Suprapubic skin (tissue), 4 donors: ENCODE data around the gene DBNDD2. TPM values are rescaled to one million over a fixed set of nuclear protein-coding genes. Genes with fewer than 3 reads are reported as not detected.

Source experiments
- DNase-seq, 2 donors: peaks; one replicate each; pipeline ENCODE4 v3.0.0-alpha.2; 2019; ENCODE audit warnings: low spot score in 2 of 2
- H3K27ac ChIP-seq: fragments of 200-600 bp; sonication (generic); one replicate; pipeline ENCODE4 v1.5.1; 2019
- H3K27me3 ChIP-seq: fragments of 200-600 bp; sonication (generic); one replicate; pipeline ENCODE4 v1.5.1; 2019
- H3K36me3 ChIP-seq: fragments of 200-600 bp; sonication (generic); one replicate; pipeline ENCODE4 v1.5.1; 2019
- H3K4me1 ChIP-seq: fragments of 200-600 bp; sonication (generic); one replicate; pipeline ENCODE4 v1.5.1; 2019
- H3K4me3 ChIP-seq: fragments of 200-600 bp; sonication (generic); one replicate; pipeline ENCODE4 v1.5.1; 2019; ENCODE audit warnings: mild to moderate bottlenecking
- H3K9me3 ChIP-seq: fragments of 200-600 bp; sonication (generic); one replicate; pipeline ENCODE4 v1.5.1; 2019
- CTCF ChIP-seq, 2 donors: fragments of 200-600 bp in 1 of 2; fragments of 450-650 bp in 1 of 2; sonication (generic) in 1 of 2; IDR thresholded peaks; one replicate each; pipeline ENCODE4 v1.5.1; 2016 to 2019; ENCODE audit warnings: antibody characterized with exemption in 2 of 2, mild to moderate bottlenecking in 1 of 2, moderate library complexity in 1 of 2
- EP300 ChIP-seq: sonication (generic); formaldehyde crosslinking; IDR thresholded peaks from one replicate; pipeline ENCODE4 v1.6.1; 2017; ENCODE audit warnings: antibody characterized with exemption
- POLR2A ChIP-seq, 2 donors: fragments of 450-650 bp; IDR thresholded peaks; one replicate each; pipeline ENCODE4 v1.6.1; 2017; ENCODE audit warnings: antibody characterized with exemption in 2 of 2, mild to moderate bottlenecking in 2 of 2, moderate library complexity in 2 of 2
- POLR2AphosphoS5 ChIP-seq, 3 donors: sonication (generic); formaldehyde crosslinking; IDR thresholded peaks; one replicate each; pipeline ENCODE4 v1.6.1; 2017; ENCODE audit warnings: antibody characterized with exemption in 3 of 3
- WGBS: methylation state at CpG from one replicate; pipeline ENCODE4 v1.1.5; 2018; 5-methylcytosine and 5-hydroxymethylcytosine counted together
- total RNA-seq, 4 donors: library from RNA; depleted of rRNA; stranded (reverse); fragments of >200 nt; gene quantifications; one replicate each; pipeline ENCODE4 v1.1.0, GENCODE V29; 2016

DBNDD2 gene
- total RNA-seq, 4 donors from 2014 or later: 42.4 to 72.3 (median 49.7) TPM

DNA sequence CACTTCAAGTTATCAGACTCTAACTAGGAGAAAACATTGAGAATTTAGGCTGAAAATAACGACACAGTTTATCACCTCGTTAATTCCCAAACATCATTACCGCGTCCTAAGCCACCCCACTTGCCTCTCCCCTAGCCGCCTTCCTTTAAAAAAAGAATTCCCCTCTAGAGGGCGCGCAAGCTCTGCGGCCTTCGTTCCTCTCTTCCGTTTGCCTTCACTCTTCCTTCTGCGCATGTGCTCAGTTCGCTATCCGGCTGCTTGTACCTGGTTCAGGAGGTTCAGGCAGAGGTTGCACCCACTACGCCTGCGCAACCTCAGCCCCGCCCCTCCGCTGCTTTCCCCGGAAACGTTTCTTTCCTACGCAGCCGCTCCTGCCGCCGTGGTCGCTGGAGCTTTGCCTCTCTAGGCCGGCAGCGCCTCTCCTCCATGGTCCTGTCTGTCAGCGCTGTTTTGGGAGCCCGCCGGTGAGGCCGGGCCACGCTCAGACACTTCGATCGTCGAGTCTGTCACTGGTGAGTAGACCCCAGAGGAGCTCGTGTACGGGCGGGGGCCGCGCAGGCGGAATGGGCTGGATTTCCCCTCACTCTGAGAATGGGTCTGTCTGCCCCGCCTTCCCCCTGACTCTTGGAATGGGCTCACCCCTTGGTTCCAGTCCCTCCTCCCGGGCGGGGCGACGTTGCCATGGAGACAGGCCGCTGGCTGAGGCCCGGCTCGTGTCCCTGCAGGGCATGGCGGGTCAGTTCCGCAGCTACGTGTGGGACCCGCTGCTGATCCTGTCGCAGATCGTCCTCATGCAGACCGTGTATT is 45.1 kb upstream of the DBNDD2 start, which contains the start of gene SYS1:
TSS of gene SYS1 (plus strand) at position 353 of the 807 bp plus-strand sequence. CDS start at position 729, 376 bp downstream.
- peaks cover 47% of the 10 kb centered on the region for H3K4me1 ChIP-seq
- no peaks in the 10 kb centered on the region for H3K27me3 ChIP-seq

GRCh38 chr20:45363611-45364492 is 44.2 kb upstream of the DBNDD2 start:
- TF ChIP-seq EP300 (no peak), CTCF (IDR thresholded peaks at IDR 0.05) (no peak), POLR2A (IDR thresholded peaks at IDR 0.05) (no peak), POLR2AphosphoS5 (IDR thresholded peaks at IDR 0.05) (no peak)
- Histone ChIP-seq H3K4me1 (peaks cover 39% of the 10 kb centered on the region), H3K36me3 (peaks cover 32% of the 10 kb centered on the region), H3K27ac (peak overlapping the region; percentile 95), H3K27me3 (no peaks in the 10 kb centered on the region), H3K9me3 (no peaks in the 10 kb centered on the region), H3K4me3 (peak overlapping the region; percentile 82)
- 20% methylated on average over 17 of the region's 23 CpGs for WGBS
- no peak for DNase-seq

More for the DNA sequence above, 45.1 kb upstream of the DBNDD2 start, which contains the start of gene SYS1:
- TF ChIP-seq CTCF (IDR thresholded peaks at IDR 0.05) (peak; percentile 86 to 97), EP300 (no peak), POLR2A (IDR thresholded peaks at IDR 0.05) (peak; percentile 90 to 94), POLR2AphosphoS5 (IDR thresholded peaks at IDR 0.05) (peak; percentile 24 to 95 (median 89))
- Histone ChIP-seq H3K9me3 (no peaks in the 10 kb centered on the region), H3K4me3 (peak within 1 kb of the TSS; percentile 82), H3K27ac (peak within 1 kb of the TSS; percentile 95), H3K36me3 (peaks cover 25% of the 10 kb centered on the region)
- DNase-seq: peak; percentile 99 to 100
- WGBS: 0% methylated on average over 39 of the region's 55 CpGs

- Histone ChIP-seq H3K36me3 (peaks cover 32% of the 10 kb centered on the region), H3K9me3 (no peaks in the 10 kb centered on the region), H3K27me3 (no peaks in the 10 kb centered on the region), H3K4me1 (peaks cover 25% of the 10 kb centered on the region), H3K27ac (no peak overlapping the region), H3K4me3 (no peak overlapping the region)
- WGBS: 83% methylated on average over 5 of the region's 5 CpGs
- DNase-seq: no peak
- no peak for TF ChIP-seq CTCF (IDR thresholded peaks at IDR 0.05)
- TF ChIP-seq POLR2AphosphoS5 (IDR thresholded peaks at IDR 0.05): no peak
- TF ChIP-seq POLR2A (IDR thresholded peaks at IDR 0.05): no peak
- TF ChIP-seq EP300: no peak
Measured at GRCh38 chr20:45365444-45365970, 42.6 kb upstream of the DBNDD2 start.

- no peaks in the 10 kb centered on the region for H3K9me3 ChIP-seq
- 89% methylated on average over 1 of the region's 1 CpG for WGBS
- peaks cover 32% of the 10 kb centered on the region for H3K36me3 ChIP-seq
- DNase-seq: no peak
- TF ChIP-seq POLR2AphosphoS5 (IDR thresholded peaks at IDR 0.05): no peak
- TF ChIP-seq EP300: no peak
- H3K4me1 ChIP-seq: peaks cover 22% of the 10 kb centered on the region
- H3K27me3 ChIP-seq: no peaks in the 10 kb centered on the region
- H3K4me3 ChIP-seq: no peak overlapping the region
- H3K27ac ChIP-seq: no peak overlapping the region
Measured at GRCh38 chr20:45366192-45366591, 41.9 kb upstream of the DBNDD2 start.

GRCh38 chr20:45366631-45367030 is 41.5 kb upstream of the DBNDD2 start:
- TF ChIP-seq CTCF (IDR thresholded peaks at IDR 0.05): no peak
- no peak for TF ChIP-seq EP300
- 96% methylated on average over 11 of the region's 11 CpGs for WGBS
- no peak overlapping the region for H3K4me3 ChIP-seq
- H3K36me3 ChIP-seq: peaks cover 32% of the 10 kb centered on the region
- no peaks in the 10 kb centered on the region for H3K9me3 ChIP-seq
- no peak overlapping the region for H3K27ac ChIP-seq
- H3K27me3 ChIP-seq: no peaks in the 10 kb centered on the region
- H3K4me1 ChIP-seq: peaks cover 22% of the 10 kb centered on the region
- no peak for DNase-seq
